Endodermal cell (in vitro differentiated cells): ENCODE measurements around the gene FAM13C. TPM values are rescaled to one million over a fixed set of nuclear protein-coding genes. Genes with fewer than 3 reads are reported as not detected.

Source experiments
- DNase-seq: peaks from one replicate; pipeline ENCODE4 v3.0.0-alpha.2; 2017
- H3K27ac ChIP-seq: 2 replicates; pipeline ENCODE4 v1.5.1; 2013; ENCODE audit warnings: mild to moderate bottlenecking, low read depth, low read length, moderate library complexity
- H3K27me3 ChIP-seq: 2 replicates; pipeline ENCODE4 v1.6.1; 2013; ENCODE audit warnings: mild to moderate bottlenecking, low read length, moderate library complexity; ENCODE audit not compliant: insufficient read depth, control insufficient read depth, poor library complexity, severe bottlenecking
- H3K36me3 ChIP-seq: 2 replicates; pipeline ENCODE4 v1.7.0; 2013; ENCODE audit warnings: mild to moderate bottlenecking, low read length, moderate library complexity; ENCODE audit not compliant: control insufficient read depth, insufficient read depth
- H3K4me1 ChIP-seq: one replicate; pipeline ENCODE4 v1.7.0; 2013; ENCODE audit warnings: low read length; ENCODE audit not compliant: control insufficient read depth, insufficient read depth
- H3K4me3 ChIP-seq: 2 replicates; pipeline ENCODE4 v1.5.1; 2013; ENCODE audit warnings: mild to moderate bottlenecking, low read length, moderate library complexity
- H3K9ac ChIP-seq: 2 replicates; pipeline ENCODE4 v1.6.1; 2013; ENCODE audit warnings: mild to moderate bottlenecking, low read length, moderate library complexity; ENCODE audit not compliant: poor library complexity, severe bottlenecking; ENCODE audit errors: extremely low read depth
- H3K9me3 ChIP-seq: 2 replicates; pipeline ENCODE4 v1.6.1; 2013; ENCODE audit warnings: mild to moderate bottlenecking, low read length, moderate library complexity; ENCODE audit not compliant: control insufficient read depth
- H3K27ac Mint-ChIP-seq: 2 replicates; pipeline ENCODE4 v1.8.0; 2020; ENCODE audit warnings: mixed read lengths
- H3K27me3 Mint-ChIP-seq: 2 replicates; pipeline ENCODE4 v1.8.0; 2021; ENCODE audit warnings: mild to moderate bottlenecking, mixed read lengths; ENCODE audit not compliant: insufficient read depth
- H3K36me3 Mint-ChIP-seq: 2 replicates; pipeline ENCODE4 v1.8.0; 2020; ENCODE audit warnings: low read depth, mixed read lengths
- H3K4me1 Mint-ChIP-seq: 2 replicates; pipeline ENCODE4 v1.8.0; 2020; ENCODE audit warnings: mixed read lengths
- H3K4me3 Mint-ChIP-seq: 2 replicates; pipeline ENCODE4 v1.8.0; 2020; ENCODE audit warnings: mild to moderate bottlenecking, moderate library complexity, mixed read lengths
- H3K9me3 Mint-ChIP-seq: 2 replicates; pipeline ENCODE4 v1.8.0; 2020; ENCODE audit warnings: mild to moderate bottlenecking, mixed read lengths
- CTCF ChIP-seq: fragments of 200-600 bp; sonication (generic); conservative IDR thresholded peaks from 2 replicates; pipeline ENCODE4 v1.5.0; 2021; ENCODE audit warnings: antibody characterized with exemption, mild to moderate bottlenecking
- WGBS, 2 experiments: methylation state at CpG; one replicate each; pipeline versions ENCODE4 v1.1.5 to v1.1.7; 2013; ENCODE audit warnings: missing lambda C conversion rate in 2 of 2, mixed read lengths in 1 of 2; ENCODE audit not compliant: insufficient coverage in 1 of 2, insufficient read length in 1 of 2; 5-methylcytosine and 5-hydroxymethylcytosine counted together
- total RNA-seq, 2 donors: library from RNA; stranded (reverse); fragmentation: NEBNext Ultra II Directional in 1 of 2; extraction: Animal tissue kit (Norgen Biotek cat#: 25700) in 1 of 2; gene quantifications; 2 replicates in 1 of 2; 3 replicates in 1 of 2; pipeline ENCODE4 v1.2.1, GENCODE V29; 2021

FAM13C gene
- total RNA-seq, 2 donors from 2014 or later = 2.5 to 3.7 TPM

GRCh38 chr10:59273445-59273844 is 88.9 kb downstream of the FAM13C start:
- TF ChIP-seq CTCF = no peak
- Mint-ChIP-seq H3K9me3 (no peaks in the 10 kb centered on the region), H3K4me1 (no peaks in the 10 kb centered on the region), H3K4me3 (no peak overlapping the region), H3K27ac (no peak overlapping the region), H3K36me3 (no peaks in the 10 kb centered on the region), H3K27me3 (no peaks in the 10 kb centered on the region)
- H3K27me3 ChIP-seq = no peaks in the 10 kb centered on the region
- no peaks in the 10 kb centered on the region for H3K9me3 ChIP-seq
- no peak overlapping the region for H3K27ac ChIP-seq
- H3K4me1 ChIP-seq = no peaks in the 10 kb centered on the region
- 94 to 100% methylated on average over 1 of the region's 1 CpG for WGBS, 2 experiments
- DNase-seq = no peak
- H3K4me3 ChIP-seq = no peak overlapping the region
- H3K36me3 ChIP-seq = peaks cover 15% of the 10 kb centered on the region
- no peak overlapping the region for H3K9ac ChIP-seq

GRCh38 chr10:59272061-59272460 is 90.3 kb downstream of the FAM13C start:
- no peak overlapping the region for H3K27ac Mint-ChIP-seq
- H3K27ac ChIP-seq = no peak overlapping the region
- H3K9me3 Mint-ChIP-seq = no peaks in the 10 kb centered on the region
- no peak for DNase-seq
- H3K27me3 Mint-ChIP-seq = no peaks in the 10 kb centered on the region
- H3K36me3 Mint-ChIP-seq = no peaks in the 10 kb centered on the region
- H3K4me1 ChIP-seq = no peaks in the 10 kb centered on the region
- H3K4me3 Mint-ChIP-seq = no peak overlapping the region
- H3K4me3 ChIP-seq = no peak overlapping the region
- no peak overlapping the region for H3K9ac ChIP-seq
- peaks cover 26% of the 10 kb centered on the region for H3K36me3 ChIP-seq
- H3K9me3 ChIP-seq = no peaks in the 10 kb centered on the region
- no peak for TF ChIP-seq CTCF
- H3K27me3 ChIP-seq = no peaks in the 10 kb centered on the region
- H3K4me1 Mint-ChIP-seq = no peaks in the 10 kb centered on the region

- H3K9ac ChIP-seq = no peak overlapping the region
- no peaks in the 10 kb centered on the region for H3K4me1 ChIP-seq
- H3K4me3 ChIP-seq = no peak overlapping the region
- Mint-ChIP-seq H3K27me3 (no peaks in the 10 kb centered on the region), H3K4me3 (no peak overlapping the region), H3K9me3 (no peaks in the 10 kb centered on the region), H3K4me1 (no peaks in the 10 kb centered on the region), H3K27ac (no peak overlapping the region), H3K36me3 (no peaks in the 10 kb centered on the region)
- no peak for DNase-seq
- peaks cover 28% of the 10 kb centered on the region for H3K36me3 ChIP-seq
- 88 to 90% methylated on average over 4 of the region's 4 CpGs for WGBS, 2 experiments
- H3K9me3 ChIP-seq = no peaks in the 10 kb centered on the region
- H3K27ac ChIP-seq = no peak overlapping the region
- TF ChIP-seq CTCF = no peak
- H3K27me3 ChIP-seq = no peaks in the 10 kb centered on the region
These were observed 91.2 kb downstream of the FAM13C start for GRCh38 chr10:59271160-59271559.
